HUES6 (cell line): ENCODE data around the gene NDUFV2.
"Not testable (repeated sequence)": the region's sequence is repeated elsewhere in the genome, so short reads cannot be mapped to it uniquely, and the experiment has no call there.

Experiments
- H3K27ac ChIP-seq: 2 replicates; pipeline ENCODE4 v1.7.0; 2013; ENCODE audit warnings: low read depth, mild to moderate bottlenecking, low read length, inconsistent platforms
- H3K27me3 ChIP-seq: 2 replicates; pipeline ENCODE4 v1.6.1; 2013; ENCODE audit warnings: low read length; ENCODE audit not compliant: control insufficient read depth, insufficient read depth
- H3K36me3 ChIP-seq: 2 replicates; pipeline ENCODE4 v1.6.1; 2013; ENCODE audit warnings: low read length; ENCODE audit not compliant: control insufficient read depth, insufficient read depth
- H3K4me1 ChIP-seq: 2 replicates; pipeline ENCODE4 v1.6.1; 2013; ENCODE audit warnings: low read length; ENCODE audit not compliant: control insufficient read depth, insufficient read depth
- H3K4me3 ChIP-seq: 2 replicates; pipeline ENCODE4 v1.5.1; 2013; ENCODE audit warnings: low read depth, low read length
- H3K9ac ChIP-seq: one replicate; pipeline ENCODE4 v1.6.1; 2013; ENCODE audit warnings: mild to moderate bottlenecking, low read length
- H3K9me3 ChIP-seq: 2 replicates; pipeline ENCODE4 v1.6.1; 2013; ENCODE audit warnings: low read depth, low read length; ENCODE audit not compliant: control insufficient read depth, insufficient read depth

NDUFV2 gene

DNA sequence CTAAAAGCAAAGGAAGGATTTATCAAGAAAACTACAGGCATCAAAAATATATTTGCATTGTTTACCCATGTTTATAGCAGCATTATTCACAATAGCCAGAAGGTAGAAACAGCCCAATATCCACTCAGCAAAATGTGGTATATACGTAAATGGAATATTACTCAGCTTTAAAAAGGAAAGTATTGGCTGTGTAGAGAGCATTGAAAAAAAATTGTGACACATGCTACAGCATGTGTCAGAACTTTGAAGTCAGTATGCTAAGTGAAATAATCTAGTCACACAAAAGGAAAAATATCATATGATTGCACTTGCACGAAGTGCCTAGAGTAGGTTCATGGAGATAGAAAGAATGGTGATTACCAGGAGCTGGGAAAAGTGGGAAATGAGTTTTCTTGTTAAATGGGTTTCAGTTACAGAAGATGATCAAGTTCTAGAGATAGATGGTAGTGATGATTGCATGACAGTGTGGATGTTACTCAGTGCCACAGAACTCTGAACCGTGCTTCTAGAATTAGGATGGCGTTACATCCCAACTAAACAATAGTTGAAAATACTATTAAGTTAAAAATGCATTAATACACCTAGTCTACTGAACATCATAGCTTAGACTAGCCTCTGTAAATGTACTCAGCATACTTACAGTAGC, 54.2 kb downstream of the NDUFV2 start:
- no peak overlapping the region for H3K4me3 ChIP-seq
- no peaks in the 10 kb centered on the region for H3K36me3 ChIP-seq
- H3K4me1 ChIP-seq = no peaks in the 10 kb centered on the region
- H3K9ac ChIP-seq = no peak overlapping the region
- no peak overlapping the region for H3K27ac ChIP-seq
- H3K9me3 ChIP-seq = no peaks in the 10 kb centered on the region
- no peaks in the 10 kb centered on the region for H3K27me3 ChIP-seq

DNA sequence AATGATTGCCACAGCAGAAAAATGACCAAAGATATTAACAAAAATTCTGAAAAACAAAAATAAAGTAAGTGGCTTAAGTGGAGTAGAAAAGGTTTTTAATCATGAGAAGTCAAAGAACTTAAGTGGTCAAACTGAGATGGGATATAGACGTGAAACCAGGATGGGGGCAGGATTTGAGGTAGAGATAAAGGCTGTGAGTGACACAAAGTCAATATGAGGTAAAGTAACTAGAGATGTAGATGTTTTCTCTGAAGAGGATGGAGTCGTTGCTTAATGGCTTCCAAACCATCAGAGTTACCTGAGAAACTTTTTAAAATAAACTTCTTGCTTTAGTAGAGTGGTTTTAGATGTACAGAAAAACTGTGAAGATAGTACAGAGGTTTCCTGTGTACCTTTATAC, 55.3 kb downstream of the NDUFV2 start:
- no peak overlapping the region for H3K4me3 ChIP-seq
- H3K9ac ChIP-seq = no peak overlapping the region
- H3K36me3 ChIP-seq = no peaks in the 10 kb centered on the region
- no peaks in the 10 kb centered on the region for H3K27me3 ChIP-seq
- peaks cover 6% of the 10 kb centered on the region; the same call in 1 of the 2 replicates for H3K9me3 ChIP-seq
- no peaks in the 10 kb centered on the region for H3K4me1 ChIP-seq
- no peak overlapping the region for H3K27ac ChIP-seq

DNA sequence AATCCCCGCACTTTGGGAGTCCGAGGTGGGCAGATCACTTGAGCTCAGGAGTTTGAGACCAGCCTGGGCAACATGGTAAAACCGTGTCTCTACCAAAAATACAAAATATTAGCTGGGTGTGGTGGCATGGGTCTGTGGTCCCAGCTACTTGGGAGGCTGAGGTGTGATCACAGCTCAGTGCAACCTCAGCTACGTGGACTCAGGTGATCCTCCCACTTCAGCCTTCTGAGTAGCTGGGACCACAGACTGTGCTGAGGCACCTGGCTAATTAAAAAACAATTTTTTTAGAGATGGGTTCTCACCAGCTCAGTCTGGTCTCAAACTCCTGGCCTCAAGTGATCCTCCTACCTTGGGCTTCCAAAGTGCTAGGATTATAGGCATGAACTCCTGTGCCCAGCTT, 57.5 kb downstream of the NDUFV2 start:
- no peak overlapping the region for H3K9ac ChIP-seq
- H3K4me3 ChIP-seq = no peak overlapping the region
- H3K4me1 ChIP-seq = no peaks in the 10 kb centered on the region
- no peaks in the 10 kb centered on the region for H3K27me3 ChIP-seq
- H3K27ac ChIP-seq = no peak overlapping the region
- peaks cover 17% of the 10 kb centered on the region; the same call in 1 of the 2 replicates for H3K9me3 ChIP-seq
- no peaks in the 10 kb centered on the region for H3K36me3 ChIP-seq

DNA sequence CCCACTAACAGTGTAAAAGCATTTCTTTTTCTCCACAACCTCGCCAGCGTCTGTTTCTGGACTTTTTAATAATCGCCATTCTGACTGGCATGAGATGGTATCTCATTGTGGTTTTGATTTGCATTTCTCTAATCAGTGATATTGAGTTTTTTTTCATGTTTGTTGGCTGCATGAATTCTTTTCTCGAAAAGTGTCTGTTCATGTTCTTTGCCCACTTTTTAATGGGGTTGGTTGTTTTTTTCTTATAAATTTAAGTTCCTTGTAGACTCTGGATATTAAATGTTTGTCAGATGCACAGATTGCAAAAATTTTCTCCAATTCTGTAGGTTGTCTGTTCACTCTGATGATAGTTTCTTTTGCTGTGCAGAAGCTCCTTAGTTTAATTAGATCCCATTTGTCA, 60.2 kb downstream of the NDUFV2 start:
- not testable (repeated sequence) for H3K36me3 ChIP-seq, H3K27ac ChIP-seq, H3K9ac ChIP-seq, H3K27me3 ChIP-seq, H3K4me1 ChIP-seq, H3K4me3 ChIP-seq
- peaks cover 18% of the 10 kb centered on the region; the same call in 1 of the 2 replicates for H3K9me3 ChIP-seq

DNA sequence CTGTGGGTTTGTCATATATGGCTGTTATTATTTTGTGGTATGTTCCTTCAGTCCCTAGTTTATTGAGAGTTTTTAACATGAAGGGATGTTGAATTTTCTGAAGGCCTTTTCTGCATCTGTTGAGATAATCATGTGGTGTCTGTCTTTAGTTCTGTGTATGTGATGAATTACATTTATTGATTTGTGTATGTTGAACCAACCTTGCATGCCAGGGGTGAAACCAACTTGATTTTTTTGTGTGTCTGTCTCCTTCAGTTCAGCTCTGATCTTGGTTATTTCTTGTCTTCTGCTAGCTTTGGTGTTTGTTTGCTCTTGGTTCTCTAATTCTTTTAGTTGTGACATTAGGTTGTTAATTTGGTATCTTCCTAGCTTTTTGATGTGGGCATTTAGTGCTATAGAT, 61.6 kb downstream of the NDUFV2 start:
- not testable (repeated sequence) for H3K36me3 ChIP-seq, H3K4me3 ChIP-seq, H3K4me1 ChIP-seq, H3K9ac ChIP-seq, H3K27me3 ChIP-seq, H3K27ac ChIP-seq
- H3K9me3 ChIP-seq = peaks cover 18% of the 10 kb centered on the region; the same call in 1 of the 2 replicates

DNA sequence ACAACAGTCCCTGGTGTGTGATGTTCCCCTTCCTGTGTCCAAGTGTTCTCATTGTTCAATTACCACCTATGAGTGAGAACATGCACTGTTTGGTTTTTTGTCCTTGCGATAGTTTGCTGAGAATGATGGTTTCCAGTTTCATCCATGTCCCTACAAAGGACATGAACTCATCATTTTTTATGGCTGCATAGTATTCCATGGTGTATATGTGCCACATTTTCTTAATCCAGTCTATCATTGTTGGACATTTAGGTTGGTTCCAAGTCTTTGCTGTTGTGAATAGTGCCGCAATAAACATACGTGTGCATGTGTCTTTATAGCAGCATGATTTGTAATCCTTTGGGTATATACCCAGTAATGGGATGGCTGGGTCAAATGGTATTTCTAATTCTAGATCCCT, 63.4 kb downstream of the NDUFV2 start:
- H3K4me3 ChIP-seq, H3K27me3 ChIP-seq, H3K4me1 ChIP-seq, H3K36me3 ChIP-seq, H3K9ac ChIP-seq, H3K27ac ChIP-seq: not testable (repeated sequence)
- peaks cover 18% of the 10 kb centered on the region; the same call in 1 of the 2 replicates for H3K9me3 ChIP-seq

DNA sequence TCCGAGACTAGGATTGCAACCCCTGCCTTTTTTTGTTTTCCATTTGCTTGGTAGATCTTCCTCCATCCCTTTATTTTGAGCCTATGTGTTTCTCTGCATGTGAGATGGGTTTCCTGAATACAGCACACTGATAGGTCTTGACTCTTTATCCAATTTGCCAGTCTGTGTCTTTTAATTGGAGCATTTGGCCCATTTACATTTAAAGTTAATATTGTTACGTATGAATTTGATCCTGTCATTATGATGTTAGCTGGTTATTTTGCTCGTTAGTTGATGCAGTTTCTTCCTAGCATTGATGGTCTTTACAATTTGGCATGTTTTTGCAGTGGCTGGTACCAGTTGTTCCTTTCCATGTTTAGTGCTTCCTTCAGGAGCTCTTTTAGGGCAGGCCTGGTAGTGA, 67.0 kb downstream of the NDUFV2 start:
- not testable (repeated sequence) for H3K4me3 ChIP-seq, H3K9ac ChIP-seq

DNA sequence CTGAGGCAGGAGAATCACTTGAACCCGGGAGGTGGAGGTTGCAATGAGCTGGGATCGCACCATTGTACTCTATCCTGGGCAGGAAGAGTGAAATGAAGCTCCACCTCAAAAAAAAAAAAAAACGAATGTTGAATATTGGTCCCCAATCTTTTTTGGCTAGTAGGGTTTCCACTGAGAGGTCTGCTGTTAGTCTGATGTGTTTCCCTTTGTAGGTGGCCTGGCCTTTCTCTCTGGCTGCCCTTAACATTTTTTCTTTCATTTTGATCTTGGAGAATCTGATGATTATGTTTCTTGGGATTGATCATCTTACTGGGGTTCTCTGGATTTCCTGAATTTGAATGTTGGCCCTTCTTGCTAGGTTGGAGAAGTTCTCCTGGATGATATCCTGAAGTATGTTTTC, 69.4 kb downstream of the NDUFV2 start:
- not testable (repeated sequence) for H3K9ac ChIP-seq, H3K9me3 ChIP-seq, H3K36me3 ChIP-seq, H3K27me3 ChIP-seq, H3K27ac ChIP-seq, H3K4me1 ChIP-seq, H3K4me3 ChIP-seq

More for the DNA sequence above, 67.0 kb downstream of the NDUFV2 start:
- H3K27ac ChIP-seq, H3K4me1 ChIP-seq, H3K9me3 ChIP-seq, H3K27me3 ChIP-seq, H3K36me3 ChIP-seq: not testable (repeated sequence)

DNA sequence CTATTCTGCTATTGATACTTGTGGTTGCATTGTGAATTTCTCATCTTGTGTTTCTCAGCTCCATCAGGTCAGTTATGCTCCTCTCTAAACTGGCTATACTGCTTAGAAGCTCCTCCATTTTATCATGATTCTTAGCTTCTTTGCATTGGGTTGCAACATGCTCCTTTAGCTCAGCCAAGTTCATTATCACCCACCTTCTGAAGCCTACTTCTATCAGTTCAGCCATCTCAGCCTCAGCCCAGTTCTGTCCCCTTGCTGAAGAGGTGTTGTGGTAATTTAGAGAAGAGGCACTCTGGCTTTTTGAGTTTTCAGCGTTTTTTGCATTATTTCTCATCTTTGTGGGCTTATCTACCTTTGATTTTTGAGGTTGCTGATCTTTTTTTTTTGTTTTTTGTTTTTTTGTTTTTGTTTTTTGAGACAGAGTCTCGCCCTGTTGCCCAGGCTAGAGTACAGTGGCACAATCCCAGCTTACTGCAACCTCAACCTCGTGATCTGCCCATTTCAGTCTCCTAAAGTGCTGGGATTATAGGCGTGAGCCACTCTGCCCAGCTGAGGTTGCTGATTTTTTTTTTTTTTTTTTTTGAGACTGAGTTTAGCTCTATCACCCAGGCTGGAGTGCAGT, 70.1 kb downstream of the NDUFV2 start:
- no peak overlapping the region for H3K9ac ChIP-seq
- H3K9me3 ChIP-seq = no peaks in the 10 kb centered on the region
- H3K4me3 ChIP-seq = no peak overlapping the region
- H3K27me3 ChIP-seq = no peaks in the 10 kb centered on the region
- no peaks in the 10 kb centered on the region for H3K36me3 ChIP-seq
- H3K4me1 ChIP-seq = peaks cover 5% of the 10 kb centered on the region; the same call in 1 of the 2 replicates
- no peak overlapping the region for H3K27ac ChIP-seq

DNA sequence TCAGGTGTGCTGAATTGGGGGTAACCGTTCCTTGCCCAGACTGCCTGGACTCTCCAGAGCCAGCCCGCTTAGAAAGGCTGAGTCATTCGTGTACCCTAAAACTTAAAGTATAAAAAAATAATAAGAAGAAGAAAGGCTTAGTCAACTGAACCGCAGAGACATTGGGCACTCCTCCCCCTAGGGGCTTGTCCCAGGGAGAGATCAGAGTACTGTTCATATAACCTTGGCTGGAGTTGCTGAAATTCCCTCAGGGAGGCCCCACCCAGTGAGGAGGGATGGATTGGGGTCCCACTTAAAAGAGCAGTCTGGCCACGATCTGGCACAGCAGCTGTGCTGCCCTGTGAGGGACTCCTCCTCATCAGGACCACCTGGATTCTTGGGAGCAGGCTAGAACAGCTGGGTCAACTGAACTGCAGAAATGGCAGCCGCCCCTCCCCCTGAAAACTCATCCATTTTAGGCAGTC, 71.3 kb downstream of the NDUFV2 start:
- no peaks in the 10 kb centered on the region for H3K9me3 ChIP-seq
- H3K36me3 ChIP-seq = no peaks in the 10 kb centered on the region
- peaks cover 5% of the 10 kb centered on the region; the same call in 1 of the 2 replicates for H3K4me1 ChIP-seq
- H3K27ac ChIP-seq = no peak overlapping the region
- H3K9ac ChIP-seq = no peak overlapping the region
- H3K27me3 ChIP-seq = no peaks in the 10 kb centered on the region
- no peak overlapping the region for H3K4me3 ChIP-seq

DNA sequence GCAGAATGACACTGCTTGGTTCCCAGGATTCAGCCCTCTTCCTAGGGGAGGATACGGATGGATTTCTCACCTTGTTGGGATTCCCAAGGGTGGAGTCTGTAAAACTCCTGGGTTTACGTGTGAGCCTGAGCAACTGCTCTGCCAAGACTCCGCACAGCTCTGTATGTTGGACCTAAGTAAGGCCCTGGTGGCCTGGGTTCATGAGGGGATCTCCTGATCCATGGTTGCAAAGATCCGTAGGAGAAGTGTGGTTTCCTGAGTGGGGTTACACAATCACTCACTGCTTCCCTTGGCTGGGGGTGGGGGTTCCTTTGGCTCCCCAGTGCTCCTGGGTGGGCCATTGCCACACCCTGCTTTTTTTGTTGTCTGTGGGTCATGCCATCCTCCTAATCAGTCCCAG, 71.8 kb downstream of the NDUFV2 start:
- Histone ChIP-seq H3K4me1 (peaks cover 5% of the 10 kb centered on the region; the same call in 1 of the 2 replicates), H3K27ac (no peak overlapping the region), H3K27me3 (no peaks in the 10 kb centered on the region), H3K9me3 (no peaks in the 10 kb centered on the region), H3K9ac (no peak overlapping the region), H3K4me3 (no peak overlapping the region), H3K36me3 (no peaks in the 10 kb centered on the region)
